ENCODE data around the gene KCNIP4.

DNA sequence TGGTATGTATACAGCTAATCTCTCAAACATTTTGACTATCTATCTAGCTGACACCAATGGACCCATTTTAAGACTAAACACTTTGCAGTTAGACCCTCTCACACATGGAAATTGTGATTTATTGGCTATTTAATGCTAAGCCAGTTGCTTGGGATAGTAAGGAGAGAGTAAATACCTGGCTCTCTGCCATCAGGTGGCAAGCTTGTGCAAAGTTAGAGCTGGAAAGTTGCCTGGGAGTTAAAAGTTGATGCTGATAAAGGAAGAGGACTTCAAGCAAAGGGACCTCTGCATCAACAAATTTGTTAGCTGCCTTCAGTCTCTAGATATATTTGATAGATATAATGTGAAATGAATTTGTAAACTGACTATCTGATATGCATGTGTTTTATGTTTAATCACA is 1187.2 kb downstream of the KCNIP4 start:
- TF ChIP-seq CTCF (conservative IDR thresholded peaks at IDR 0.05; ENCODE audit: low read length) (no peak), EZH2phosphoT487 (IDR thresholded peaks at IDR 0.05; ENCODE audit: borderline replicate concordance) (no peak)
